GM12878 (cell line): ENCODE data around the gene SHLD1. TPM values are rescaled to one million over a fixed set of nuclear protein-coding genes. Genes with fewer than 3 reads are reported as not detected.

Experiments
- ATAC-seq: fragments of 200-7000 bp; cut with Tn5 transposase; 3 replicates; pipeline ENCODE4 v1.9.1; 2020; ENCODE audit warnings: mild to moderate bottlenecking, moderate library complexity
- BruUV-seq: library from RNA; stranded (reverse); fragments of 400-500 nt; replicated peaks from 2 replicates; lab custom pipeline; 2021; lab: Mats Ljungman, UMichigan
- CTCF ChIA-PET: fragments of 300-600 bp; sonication (Branson Sonifier 250); formaldehyde crosslinking; extraction: SDS; loops from one replicate; lab custom pipeline; 2021; ENCODE audit warnings: inconsistent platforms; lab: Yijun Ruan, JAX
- POLR2A ChIA-PET: fragments of 350-600 bp; formaldehyde crosslinking; extraction: SDS; loops from one replicate; lab custom pipeline; 2021; ENCODE audit warnings: inconsistent platforms; lab: Charles Lee
- RAD21 ChIA-PET: fragments of 300-600 bp; sonication (Branson Sonifier 250); formaldehyde crosslinking; loops from one replicate; lab custom pipeline; 2023; ENCODE audit warnings: antibody characterized with exemption; ENCODE audit not compliant: unreplicated experiment; lab: Charles Lee
- SMC1A ChIA-PET: fragments of 300-600 bp; sonication (Branson Sonifier 250); formaldehyde crosslinking; loops from one replicate; lab custom pipeline; 2023; ENCODE audit not compliant: unreplicated experiment, uncharacterized antibody; lab: Charles Lee
- DNase-seq: peaks from one replicate; pipeline ENCODE4 v3.0.0-alpha.2; 2011; ENCODE audit warnings: low read depth, low spot score
- FAIRE-seq: peaks from 3 replicates; lab custom pipeline; 2011; peaks lifted over from hg19 to GRCh38; lab: Jason Lieb, UNC
- H2AFZ ChIP-seq: 2 replicates; pipeline ENCODE4 v1.6.0; 2011; ENCODE audit warnings: low read depth, low read length, control low read depth; ENCODE audit not compliant: control insufficient read depth
- H3K27ac ChIP-seq: 2 replicates; pipeline ENCODE4 v1.5.1; 2011; ENCODE audit warnings: control low read depth; ENCODE audit not compliant: control insufficient read depth, insufficient read depth
- H3K27me3 ChIP-seq, 2 experiments: replicated peaks in 1 of 2; 2 replicates each; pipeline versions ENCODE4 v1.6.0 to v1.6.1; 2011; ENCODE audit warnings: low read length in 1 of 2; ENCODE audit not compliant: control insufficient read depth in 2 of 2, insufficient read depth in 2 of 2
- H3K36me3 ChIP-seq, 2 experiments: 2 replicates each; pipeline ENCODE4 v1.5.1; 2011; ENCODE audit warnings: low read length in 1 of 2; ENCODE audit not compliant: control insufficient read depth in 2 of 2, insufficient read depth in 2 of 2
- H3K4me1 ChIP-seq: 2 replicates; pipeline ENCODE4 v1.6.1; 2011; ENCODE audit warnings: mild to moderate bottlenecking, low read length, moderate library complexity, mixed read lengths; ENCODE audit not compliant: control insufficient read depth, insufficient read depth
- H3K4me2 ChIP-seq: 2 replicates; pipeline ENCODE4 v1.6.0; 2011; ENCODE audit warnings: control low read depth; ENCODE audit not compliant: control insufficient read depth, insufficient read depth
- H3K4me3 ChIP-seq: fragments of 200-600 bp; sonication (generic); 2 replicates; pipeline ENCODE4 v1.5.1; 2016
- H3K79me2 ChIP-seq: 2 replicates; pipeline ENCODE4 v1.6.0; 2011; ENCODE audit warnings: low read length; ENCODE audit not compliant: control insufficient read depth, insufficient read depth
- H3K9ac ChIP-seq: 2 replicates; pipeline ENCODE4 v1.8.0; 2011; ENCODE audit warnings: low read length, control low read depth, mixed read lengths; ENCODE audit not compliant: control insufficient read depth, insufficient read depth
- H3K9me3 ChIP-seq: replicated peaks from 3 replicates; pipeline ENCODE4 v1.5.1; 2011; ENCODE audit warnings: mild to moderate bottlenecking, low read length; ENCODE audit not compliant: control insufficient read depth, insufficient read depth
- H4K20me1 ChIP-seq: 2 replicates; pipeline ENCODE4 v1.6.0; 2011; ENCODE audit not compliant: control insufficient read depth, insufficient read depth
- CHD4 ChIP-seq: fragments of 200-600 bp; sonication (generic); IDR thresholded peaks from 2 replicates; pipeline ENCODE4 v1.6.1; 2016; ENCODE audit warnings: mild to moderate bottlenecking
- DPF2 ChIP-seq: fragments of 450-650 bp; IDR thresholded peaks from 2 replicates; pipeline ENCODE4 v1.6.1; 2017; ENCODE audit warnings: mild to moderate bottlenecking
- IRF4 ChIP-seq: IDR thresholded peaks from 2 replicates; pipeline ENCODE4 v1.6.1; 2011; ENCODE audit warnings: low read depth, low read length
- KLF5 ChIP-seq: fragments of 450-650 bp; IDR thresholded peaks from 2 replicates; pipeline ENCODE4 v1.6.1; 2014; ENCODE audit warnings: mild to moderate bottlenecking; ENCODE audit not compliant: partially characterized antibody
- MEF2A ChIP-seq: IDR thresholded peaks from 2 replicates; pipeline ENCODE4 v1.6.1; 2011; ENCODE audit warnings: low read depth, mild to moderate bottlenecking, low read length, moderate library complexity; ENCODE audit not compliant: insufficient read depth
- NFYA ChIP-seq: IDR thresholded peaks from 2 replicates; pipeline ENCODE4 v1.6.1; 2011; ENCODE audit warnings: low read depth, mild to moderate bottlenecking, low read length, improper control_type of control experiment, borderline replicate concordance
- RBBP5 ChIP-seq: fragments of 200-600 bp; sonication (generic); conservative IDR thresholded peaks from 2 replicates; pipeline ENCODE4 v1.6.1; 2016
- RCOR1 ChIP-seq: conservative IDR thresholded peaks from 2 replicates; pipeline ENCODE4 v1.6.1; 2012; ENCODE audit warnings: low read depth, low read length, improper control_type of control experiment
- RELA ChIP-seq: fragments of 450-650 bp; IDR thresholded peaks from 2 replicates; pipeline ENCODE4 v1.8.0; 2014; ENCODE audit warnings: borderline replicate concordance; ENCODE audit not compliant: partially characterized antibody
- RFX5 ChIP-seq: IDR thresholded peaks from 2 replicates; pipeline ENCODE4 v1.6.1; 2011; ENCODE audit warnings: low read depth, low read length, improper control_type of control experiment
- SIX5 ChIP-seq: IDR thresholded peaks from 2 replicates; pipeline ENCODE4 v1.6.1; 2011; ENCODE audit warnings: mild to moderate bottlenecking, low read depth, low read length, moderate library complexity; ENCODE audit not compliant: severe bottlenecking
- SP1 ChIP-seq: IDR thresholded peaks from one replicate; pipeline ENCODE4 v1.6.1; 2011; ENCODE audit warnings: low read depth, low read length
- ZNF622 ChIP-seq: fragments of 450-650 bp; IDR thresholded peaks from 2 replicates; pipeline ENCODE4 v1.6.1; 2017; ENCODE audit warnings: mild to moderate bottlenecking, inconsistent platforms
- WGBS: methylation state at CpG from one replicate; pipeline ENCODE4 v1.1.6; 2016; ENCODE audit warnings: low lambda C conversion rate; ENCODE audit not compliant: insufficient replicate concordance, insufficient coverage; ENCODE audit errors: missing lambda C conversion rate; 5-methylcytosine and 5-hydroxymethylcytosine counted together
- in situ Hi-C: fragments of 300-500 bp; cut with MboI; formaldehyde crosslinking; loops from 9 replicates; pipeline ENCODE4 v1.14.3; 2018; ENCODE audit warnings: mixed read lengths
- intact Hi-C: fragments of 100-400 bp; cut with micrococcal nuclease; formaldehyde crosslinking; loops from one replicate; pipeline ENCODE4 v1.14.2; 2022; ENCODE audit not compliant: unreplicated experiment
- polyA plus RNA-seq, 11 experiments: library from polyadenylated mRNA; depleted of rRNA in 4 of 11; unstranded in 6 of 11; stranded (reverse) in 5 of 11; fragments of >200 nt; fragmentation: Nextera tagmentation in 4 of 11; fragmentation: Illumina TruSeq in 1 of 11; extraction: Ambion mirVana in 4 of 11; extraction: Trizol in 1 of 11; gene quantifications; 1 replicate in 1 of 11; 2 replicates in 10 of 11; pipeline versions ENCODE4 v1.2.1 to v1.2.3, GENCODE V29; 2011 to 2016; ENCODE audit warnings: inconsistent platforms in 2 of 11, missing spikeins in 2 of 11, low read depth in 1 of 11
- total RNA-seq, 4 experiments: library from RNA; depleted of rRNA in 3 of 4; stranded (reverse); fragments of >200 nt in 3 of 4; fragmentation: Illumina TruSeq in 1 of 4; extraction: Trizol in 1 of 4; gene quantifications; 2 replicates each; pipeline versions ENCODE4 v1.2.1 to v1.2.3, GENCODE V29; 2013 to 2021
- TF ChIP-seq, protein P1 (sequence below): fragments of 450-650 bp; formaldehyde crosslinking; IDR thresholded peaks from 2 replicates; pipeline ENCODE4 v1.4.0; 2020; ENCODE audit warnings: mild to moderate bottlenecking, moderate library complexity
- TF ChIP-seq, protein P2 (sequence below): IDR thresholded peaks from 2 replicates; pipeline ENCODE4 v1.6.1; 2012; ENCODE audit warnings: low read depth, low read length, improper control_type of control experiment

The SHLD1 gene
- total and polyA plus RNA-seq, 10 of the 15 experiments (the other 5 are each of a cell fraction or from before 2014, with no cell fraction given) = 10.8 to 70.9 (median 25.4) TPM

- TF ChIP-seq, protein P1, sequence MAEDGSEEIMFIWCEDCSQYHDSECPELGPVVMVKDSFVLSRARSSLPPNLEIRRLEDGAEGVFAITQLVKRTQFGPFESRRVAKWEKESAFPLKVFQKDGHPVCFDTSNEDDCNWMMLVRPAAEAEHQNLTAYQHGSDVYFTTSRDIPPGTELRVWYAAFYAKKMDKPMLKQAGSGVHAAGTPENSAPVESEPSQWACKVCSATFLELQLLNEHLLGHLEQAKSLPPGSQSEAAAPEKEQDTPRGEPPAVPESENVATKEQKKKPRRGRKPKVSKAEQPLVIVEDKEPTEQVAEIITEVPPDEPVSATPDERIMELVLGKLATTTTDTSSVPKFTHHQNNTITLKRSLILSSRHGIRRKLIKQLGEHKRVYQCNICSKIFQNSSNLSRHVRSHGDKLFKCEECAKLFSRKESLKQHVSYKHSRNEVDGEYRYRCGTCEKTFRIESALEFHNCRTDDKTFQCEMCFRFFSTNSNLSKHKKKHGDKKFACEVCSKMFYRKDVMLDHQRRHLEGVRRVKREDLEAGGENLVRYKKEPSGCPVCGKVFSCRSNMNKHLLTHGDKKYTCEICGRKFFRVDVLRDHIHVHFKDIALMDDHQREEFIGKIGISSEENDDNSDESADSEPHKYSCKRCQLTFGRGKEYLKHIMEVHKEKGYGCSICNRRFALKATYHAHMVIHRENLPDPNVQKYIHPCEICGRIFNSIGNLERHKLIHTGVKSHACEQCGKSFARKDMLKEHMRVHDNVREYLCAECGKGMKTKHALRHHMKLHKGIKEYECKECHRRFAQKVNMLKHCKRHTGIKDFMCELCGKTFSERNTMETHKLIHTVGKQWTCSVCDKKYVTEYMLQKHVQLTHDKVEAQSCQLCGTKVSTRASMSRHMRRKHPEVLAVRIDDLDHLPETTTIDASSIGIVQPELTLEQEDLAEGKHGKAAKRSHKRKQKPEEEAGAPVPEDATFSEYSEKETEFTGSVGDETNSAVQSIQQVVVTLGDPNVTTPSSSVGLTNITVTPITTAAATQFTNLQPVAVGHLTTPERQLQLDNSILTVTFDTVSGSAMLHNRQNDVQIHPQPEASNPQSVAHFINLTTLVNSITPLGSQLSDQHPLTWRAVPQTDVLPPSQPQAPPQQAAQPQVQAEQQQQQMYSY (CRISPR knock-in tag) = no peak
- TF ChIP-seq ZNF622 = no peak
- no peak for TF ChIP-seq RBBP5
- no peak for TF ChIP-seq SP1
Observed at GRCh38 chr20:5784735-5785134, 34.5 kb downstream of the SHLD1 start (continued).

- H3K36me3 ChIP-seq = peaks cover 5 to 13% of the 10 kb centered on the region in 2 experiments; a peak in 3 of 4 replicates
- BruUV-seq = no TSS peak
- intact Hi-C loops = loop anchor here (10.0 kb wide), 1 partner anchor 290 kb away; no protein-coding TSS in a partner anchor
- TF ChIP-seq RFX5 = no peak
- no peak for TF ChIP-seq MEF2A
- TF ChIP-seq SIX5 = no peak
- no peak for TF ChIP-seq KLF5
- no peak for TF ChIP-seq RELA
- TF ChIP-seq CHD4 = no peak
- TF ChIP-seq RBBP5 = no peak
- TF ChIP-seq DPF2 = no peak
- no peak for TF ChIP-seq NFYA
- TF ChIP-seq IRF4 = no peak
- TF ChIP-seq, protein P2, sequence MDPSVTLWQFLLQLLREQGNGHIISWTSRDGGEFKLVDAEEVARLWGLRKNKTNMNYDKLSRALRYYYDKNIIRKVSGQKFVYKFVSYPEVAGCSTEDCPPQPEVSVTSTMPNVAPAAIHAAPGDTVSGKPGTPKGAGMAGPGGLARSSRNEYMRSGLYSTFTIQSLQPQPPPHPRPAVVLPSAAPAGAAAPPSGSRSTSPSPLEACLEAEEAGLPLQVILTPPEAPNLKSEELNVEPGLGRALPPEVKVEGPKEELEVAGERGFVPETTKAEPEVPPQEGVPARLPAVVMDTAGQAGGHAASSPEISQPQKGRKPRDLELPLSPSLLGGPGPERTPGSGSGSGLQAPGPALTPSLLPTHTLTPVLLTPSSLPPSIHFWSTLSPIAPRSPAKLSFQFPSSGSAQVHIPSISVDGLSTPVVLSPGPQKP = no peak
- TF ChIP-seq, protein P1 (CRISPR knock-in tag) = no peak
- no peak for TF ChIP-seq RCOR1
Observed at GRCh38 chr20:5785146-5785545, 34.9 kb downstream of the SHLD1 start.

More at GRCh38 chr20:5785146-5785545, 34.9 kb downstream of the SHLD1 start:
- peaks cover 7% of the 10 kb centered on the region for H3K4me1 ChIP-seq
- H3K4me3 ChIP-seq = no peak overlapping the region
- SMC1A ChIA-PET = interaction anchor here (0.8 to 2.0 kb wide), 15 partner anchors 12 to 256 kb away, joined by 3 to 7 read pairs (median 4); no protein-coding TSS in a partner anchor
- no peak for DNase-seq
- no peaks in the 10 kb centered on the region for H4K20me1 ChIP-seq
- H3K9ac ChIP-seq = no peak overlapping the region
- H3K79me2 ChIP-seq = no peaks in the 10 kb centered on the region
- ATAC-seq = no peak
- CTCF ChIA-PET = interaction anchor here (0.9 to 7.8 kb wide), 5 partner anchors 22 to 253 kb away, joined by 3 to 180 read pairs (median 3); no protein-coding TSS in a partner anchor
- 78% methylated on average over 5 of the region's 5 CpGs for WGBS
- no peak overlapping the region for H2AFZ ChIP-seq
- no peaks in the 10 kb centered on the region for H3K27me3 ChIP-seq
- no peaks in the 10 kb centered on the region for H3K9me3 ChIP-seq
- in situ Hi-C loops = loop anchor here (5.0 kb wide), 1 partner anchor 213 kb away; no protein-coding TSS in a partner anchor
- POLR2A ChIA-PET = no interaction called here
- RAD21 ChIA-PET = interaction anchor here (0.6 to 2.1 kb wide), 12 partner anchors 22 to 293 kb away, joined by 3 to 9 read pairs (median 4); no protein-coding TSS in a partner anchor
- no peak for FAIRE-seq
- no peak overlapping the region for H3K27ac ChIP-seq
- H3K4me2 ChIP-seq = no peak overlapping the region
